GM12878 (cell line): ENCODE results near the gene FDX1. TPM values are rescaled to one million over a fixed set of nuclear protein-coding genes. Genes with fewer than 3 reads are reported as not detected.

Source experiments
- ATAC-seq: fragments of 200-7000 bp; cut with Tn5 transposase; 3 replicates; pipeline ENCODE4 v1.9.1; 2020; ENCODE audit warnings: mild to moderate bottlenecking, moderate library complexity
- BruUV-seq: library from RNA; stranded (reverse); fragments of 400-500 nt; replicated peaks from 2 replicates; lab custom pipeline; 2021; lab: Mats Ljungman, UMichigan
- CTCF ChIA-PET: fragments of 300-600 bp; sonication (Branson Sonifier 250); formaldehyde crosslinking; extraction: SDS; loops from one replicate; lab custom pipeline; 2021; ENCODE audit warnings: inconsistent platforms; lab: Yijun Ruan, JAX
- POLR2A ChIA-PET: fragments of 350-600 bp; formaldehyde crosslinking; extraction: SDS; loops from one replicate; lab custom pipeline; 2021; ENCODE audit warnings: inconsistent platforms; lab: Charles Lee
- RAD21 ChIA-PET: fragments of 300-600 bp; sonication (Branson Sonifier 250); formaldehyde crosslinking; loops from one replicate; lab custom pipeline; 2023; ENCODE audit warnings: antibody characterized with exemption; ENCODE audit not compliant: unreplicated experiment; lab: Charles Lee
- SMC1A ChIA-PET: fragments of 300-600 bp; sonication (Branson Sonifier 250); formaldehyde crosslinking; loops from one replicate; lab custom pipeline; 2023; ENCODE audit not compliant: unreplicated experiment, uncharacterized antibody; lab: Charles Lee
- DNase-seq: peaks from one replicate; pipeline ENCODE4 v3.0.0-alpha.2; 2011; ENCODE audit warnings: low read depth, low spot score
- FAIRE-seq: peaks from 3 replicates; lab custom pipeline; 2011; peaks lifted over from hg19 to GRCh38; lab: Jason Lieb, UNC
- H2AFZ ChIP-seq: 2 replicates; pipeline ENCODE4 v1.6.0; 2011; ENCODE audit warnings: low read depth, low read length, control low read depth; ENCODE audit not compliant: control insufficient read depth
- H3K27ac ChIP-seq: 2 replicates; pipeline ENCODE4 v1.5.1; 2011; ENCODE audit warnings: control low read depth; ENCODE audit not compliant: control insufficient read depth, insufficient read depth
- H3K27me3 ChIP-seq, 2 experiments: replicated peaks in 1 of 2; 2 replicates each; pipeline versions ENCODE4 v1.6.0 to v1.6.1; 2011; ENCODE audit warnings: low read length in 1 of 2; ENCODE audit not compliant: control insufficient read depth in 2 of 2, insufficient read depth in 2 of 2
- H3K36me3 ChIP-seq, 2 experiments: 2 replicates each; pipeline ENCODE4 v1.5.1; 2011; ENCODE audit warnings: low read length in 1 of 2; ENCODE audit not compliant: control insufficient read depth in 2 of 2, insufficient read depth in 2 of 2
- H3K4me1 ChIP-seq: 2 replicates; pipeline ENCODE4 v1.6.1; 2011; ENCODE audit warnings: mild to moderate bottlenecking, low read length, moderate library complexity, mixed read lengths; ENCODE audit not compliant: control insufficient read depth, insufficient read depth
- H3K4me2 ChIP-seq: 2 replicates; pipeline ENCODE4 v1.6.0; 2011; ENCODE audit warnings: control low read depth; ENCODE audit not compliant: control insufficient read depth, insufficient read depth
- H3K4me3 ChIP-seq: fragments of 200-600 bp; sonication (generic); 2 replicates; pipeline ENCODE4 v1.5.1; 2016
- H3K79me2 ChIP-seq: 2 replicates; pipeline ENCODE4 v1.6.0; 2011; ENCODE audit warnings: low read length; ENCODE audit not compliant: control insufficient read depth, insufficient read depth
- H3K9ac ChIP-seq: 2 replicates; pipeline ENCODE4 v1.8.0; 2011; ENCODE audit warnings: low read length, control low read depth, mixed read lengths; ENCODE audit not compliant: control insufficient read depth, insufficient read depth
- H3K9me3 ChIP-seq: replicated peaks from 3 replicates; pipeline ENCODE4 v1.5.1; 2011; ENCODE audit warnings: mild to moderate bottlenecking, low read length; ENCODE audit not compliant: control insufficient read depth, insufficient read depth
- H4K20me1 ChIP-seq: 2 replicates; pipeline ENCODE4 v1.6.0; 2011; ENCODE audit not compliant: control insufficient read depth, insufficient read depth
- CBX5 ChIP-seq: sonication (generic); IDR thresholded peaks from 2 replicates; pipeline ENCODE4 v1.6.1; 2016; ENCODE audit warnings: low read depth, moderate library complexity, mild to moderate bottlenecking, inconsistent platforms
- CTCF ChIP-seq, 3 experiments: IDR thresholded peaks in 2 of 3; conservative IDR thresholded peaks in 1 of 3; 2 replicates each; pipeline ENCODE4 v1.5.1; 2011; ENCODE audit warnings: low read depth in 3 of 3, low read length in 3 of 3, mild to moderate bottlenecking in 3 of 3, control low read depth in 2 of 3, moderate library complexity in 2 of 3, inconsistent platforms in 1 of 3, mixed read lengths in 1 of 3; ENCODE audit not compliant: control insufficient read depth in 2 of 3, insufficient read depth in 1 of 3; ENCODE audit errors: extremely low read depth in 1 of 3
- ESRRA ChIP-seq: IDR thresholded peaks from 2 replicates; pipeline ENCODE4 v1.6.1; 2012; ENCODE audit warnings: mild to moderate bottlenecking, low read length, improper control_type of control experiment
- GATAD2B ChIP-seq: fragments of 450-650 bp; conservative IDR thresholded peaks from 2 replicates; pipeline ENCODE4 v1.6.1; 2017; ENCODE audit warnings: low read depth, mild to moderate bottlenecking, moderate library complexity
- HDGF ChIP-seq: fragments of 450-650 bp; IDR thresholded peaks from 2 replicates; pipeline ENCODE4 v1.6.1; 2016; ENCODE audit warnings: antibody characterized with exemption
- IKZF1 ChIP-seq: fragments of 450-650 bp; conservative IDR thresholded peaks from 2 replicates; pipeline ENCODE4 v1.6.1; 2017; ENCODE audit warnings: antibody characterized with exemption, mild to moderate bottlenecking
- MYB ChIP-seq: fragments of 150-350 bp; IDR thresholded peaks from 2 replicates; pipeline ENCODE4 v1.6.1; 2014; ENCODE audit warnings: mild to moderate bottlenecking, low read depth, low read length, borderline replicate concordance
- POLR2AphosphoS5 ChIP-seq: IDR thresholded peaks from 2 replicates; pipeline ENCODE4 v1.6.1; 2011; ENCODE audit warnings: mild to moderate bottlenecking, low read length, inconsistent platforms
- ZBTB4 ChIP-seq: fragments of 450-650 bp; formaldehyde crosslinking; IDR thresholded peaks from 2 replicates; pipeline ENCODE4 v1.4.0; 2022; ENCODE audit warnings: mild to moderate bottlenecking, moderate library complexity
- ZNF207 ChIP-seq: fragments of 450-650 bp; IDR thresholded peaks from 2 replicates; pipeline ENCODE4 v1.6.1; 2014; ENCODE audit warnings: antibody characterized with exemption, mild to moderate bottlenecking, borderline replicate concordance
- WGBS: methylation state at CpG from one replicate; pipeline ENCODE4 v1.1.6; 2016; ENCODE audit warnings: low lambda C conversion rate; ENCODE audit not compliant: insufficient replicate concordance, insufficient coverage; ENCODE audit errors: missing lambda C conversion rate; 5-methylcytosine and 5-hydroxymethylcytosine counted together
- in situ Hi-C: fragments of 300-500 bp; cut with MboI; formaldehyde crosslinking; loops from 9 replicates; pipeline ENCODE4 v1.14.3; 2018; ENCODE audit warnings: mixed read lengths
- intact Hi-C: fragments of 100-400 bp; cut with micrococcal nuclease; formaldehyde crosslinking; loops from one replicate; pipeline ENCODE4 v1.14.2; 2022; ENCODE audit not compliant: unreplicated experiment
- polyA plus RNA-seq, 11 experiments: library from polyadenylated mRNA; depleted of rRNA in 4 of 11; unstranded in 6 of 11; stranded (reverse) in 5 of 11; fragments of >200 nt; fragmentation: Nextera tagmentation in 4 of 11; fragmentation: Illumina TruSeq in 1 of 11; extraction: Ambion mirVana in 4 of 11; extraction: Trizol in 1 of 11; gene quantifications; 1 replicate in 1 of 11; 2 replicates in 10 of 11; pipeline versions ENCODE4 v1.2.1 to v1.2.3, GENCODE V29; 2011 to 2016; ENCODE audit warnings: inconsistent platforms in 2 of 11, missing spikeins in 2 of 11, low read depth in 1 of 11
- total RNA-seq, 4 experiments: library from RNA; depleted of rRNA in 3 of 4; stranded (reverse); fragments of >200 nt in 3 of 4; fragmentation: Illumina TruSeq in 1 of 4; extraction: Trizol in 1 of 4; gene quantifications; 2 replicates each; pipeline versions ENCODE4 v1.2.1 to v1.2.3, GENCODE V29; 2013 to 2021

Gene FDX1
- total and polyA plus RNA-seq, 10 of the 15 experiments (the other 5 are each of a cell fraction or from before 2014, with no cell fraction given) = 3.9 to 20.3 (median 8.1) TPM

GRCh38 chr11:110486156-110486555 lies 56.4 kb downstream of the FDX1 start:
- Histone ChIP-seq H2AFZ (no peak overlapping the region), H3K9ac (no peak overlapping the region), H3K4me2 (no peak overlapping the region), H3K27me3 (no peaks in the 10 kb centered on the region), H4K20me1 (no peaks in the 10 kb centered on the region), H3K27ac (no peak overlapping the region), H3K4me1 (no peaks in the 10 kb centered on the region), H3K36me3 (no peaks in the 10 kb centered on the region), H3K4me3 (no peak overlapping the region), H3K79me2 (no peaks in the 10 kb centered on the region), H3K9me3 (no peaks in the 10 kb centered on the region)
- FAIRE-seq (no peak), DNase-seq (no peak), ATAC-seq (no peak)
- 29% methylated on average over 4 of the region's 4 CpGs for WGBS
- in situ Hi-C loops (no loop called here), intact Hi-C loops (no loop called here)
- CTCF ChIA-PET = interaction anchor here (1.1 kb wide), 1 partner anchor 240 kb away, joined by 3 read pairs; no protein-coding TSS in a partner anchor
- SMC1A ChIA-PET = interaction anchor here (1.0 kb wide), 1 partner anchor 19 kb away, joined by 3 read pairs; no protein-coding TSS in a partner anchor
- BruUV-seq = no TSS peak
- RAD21 ChIA-PET = no interaction called here
- TF ChIP-seq IKZF1 (no peak), HDGF (no peak), GATAD2B (no peak), ZNF207 (no peak), POLR2AphosphoS5 (no peak), CBX5 (no peak), MYB (no peak), CTCF (IDR thresholded peaks at IDR 0.05 in 2 of 3, conservative IDR thresholded peaks at IDR 0.05 in 1 of 3; ENCODE audit: control insufficient read depth in 2 of 3, extremely low read depth in 1 of 3, insufficient read depth in 1 of 3, low read depth in 3 of 3, low read length in 3 of 3) (no peak), ESRRA (no peak), ZBTB4 (CRISPR knock-in tag) (no peak)
- POLR2A ChIA-PET = no interaction called here
